ENCODE results near the gene MSANTD4.
"Not testable (repeated sequence)": the region's sequence is repeated elsewhere in the genome, so short reads cannot be mapped to it uniquely, and the experiment has no call there.

Gene MSANTD4

DNA sequence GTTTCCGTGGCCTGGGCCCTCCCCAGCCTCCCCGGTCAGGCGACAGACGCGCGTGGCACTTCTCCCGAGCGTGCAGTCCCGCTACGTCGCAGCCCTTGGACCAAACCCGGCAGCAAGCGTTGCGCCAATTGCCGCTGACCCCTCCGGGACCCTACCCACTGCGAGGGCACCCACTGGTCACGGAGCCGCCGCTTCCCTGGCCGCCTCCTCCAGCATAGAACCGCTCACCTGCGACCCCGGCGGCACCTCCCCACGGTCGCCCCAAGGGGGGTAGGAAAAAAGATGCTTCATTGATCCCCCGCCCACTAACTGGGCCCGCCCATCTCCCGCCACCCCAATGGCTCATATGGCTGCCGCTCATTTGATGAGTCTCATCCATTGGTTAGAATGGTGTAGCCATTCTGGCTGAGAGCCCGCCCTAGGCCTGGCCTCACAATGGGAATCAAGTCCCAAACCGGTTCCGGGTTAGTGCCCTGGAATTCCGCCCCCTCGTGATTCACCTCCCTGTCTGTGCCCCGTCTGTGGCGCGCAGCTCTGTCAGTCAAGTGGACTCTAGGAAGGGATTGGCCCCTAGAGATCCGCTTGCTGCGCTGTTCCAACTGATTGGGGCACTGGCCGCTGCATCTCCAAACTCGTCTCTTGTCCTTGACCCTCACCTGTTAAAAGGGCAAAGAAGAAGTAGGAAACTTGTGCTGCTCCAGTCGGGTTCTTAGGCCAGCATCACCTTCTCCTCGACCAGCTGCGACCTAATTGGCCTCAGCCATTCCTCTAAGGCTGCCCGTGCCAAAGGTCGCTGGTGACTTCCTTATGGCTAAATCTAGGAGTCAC, at the start of gene MSANTD4:
TSS of gene MSANTD4 (minus strand) at position 274 of the 828 bp plus-strand sequence. CDS start 11,323 bp downstream, outside the sequence.
- TF ChIP-seq, protein P1, sequence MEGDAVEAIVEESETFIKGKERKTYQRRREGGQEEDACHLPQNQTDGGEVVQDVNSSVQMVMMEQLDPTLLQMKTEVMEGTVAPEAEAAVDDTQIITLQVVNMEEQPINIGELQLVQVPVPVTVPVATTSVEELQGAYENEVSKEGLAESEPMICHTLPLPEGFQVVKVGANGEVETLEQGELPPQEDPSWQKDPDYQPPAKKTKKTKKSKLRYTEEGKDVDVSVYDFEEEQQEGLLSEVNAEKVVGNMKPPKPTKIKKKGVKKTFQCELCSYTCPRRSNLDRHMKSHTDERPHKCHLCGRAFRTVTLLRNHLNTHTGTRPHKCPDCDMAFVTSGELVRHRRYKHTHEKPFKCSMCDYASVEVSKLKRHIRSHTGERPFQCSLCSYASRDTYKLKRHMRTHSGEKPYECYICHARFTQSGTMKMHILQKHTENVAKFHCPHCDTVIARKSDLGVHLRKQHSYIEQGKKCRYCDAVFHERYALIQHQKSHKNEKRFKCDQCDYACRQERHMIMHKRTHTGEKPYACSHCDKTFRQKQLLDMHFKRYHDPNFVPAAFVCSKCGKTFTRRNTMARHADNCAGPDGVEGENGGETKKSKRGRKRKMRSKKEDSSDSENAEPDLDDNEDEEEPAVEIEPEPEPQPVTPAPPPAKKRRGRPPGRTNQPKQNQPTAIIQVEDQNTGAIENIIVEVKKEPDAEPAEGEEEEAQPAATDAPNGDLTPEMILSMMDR (IDR thresholded peaks at IDR 0.05; ENCODE audit: low read depth, low read length): no peak
- peak within 1 kb of the TSS; percentile 84 to 96 for H3K4me3 ChIP-seq (replicated peaks in 1 of 2; ENCODE audit: low read depth in 2 of 2, low read length in 2 of 2)
- DNase-seq (ENCODE audit: low read depth in 2 of 2): peak; percentile 100

DNA sequence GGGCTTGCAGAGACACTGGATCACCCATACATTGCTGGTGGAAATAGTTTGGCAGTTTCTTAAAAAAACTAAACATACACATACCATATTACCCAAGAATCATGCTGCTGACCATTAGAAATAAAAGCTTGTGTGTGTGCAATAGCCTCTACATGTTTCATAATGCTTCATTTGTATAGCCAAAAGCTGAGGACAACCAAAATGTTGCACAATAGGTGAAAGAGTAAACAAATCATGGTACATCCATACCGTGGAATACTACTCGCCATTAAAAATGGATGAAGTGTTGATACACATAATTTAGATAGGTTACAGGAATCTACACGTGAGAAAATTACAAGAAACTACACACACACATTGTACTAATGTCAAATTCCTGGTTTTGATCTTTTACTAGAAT, 48.6 kb upstream of the MSANTD4 start:
- no peak overlapping the region for H3K4me3 ChIP-seq (replicated peaks in 1 of 2; ENCODE audit: low read depth in 2 of 2, low read length in 2 of 2)
- TF ChIP-seq, protein P1 (IDR thresholded peaks at IDR 0.05; ENCODE audit: low read depth, low read length): no peak

DNA sequence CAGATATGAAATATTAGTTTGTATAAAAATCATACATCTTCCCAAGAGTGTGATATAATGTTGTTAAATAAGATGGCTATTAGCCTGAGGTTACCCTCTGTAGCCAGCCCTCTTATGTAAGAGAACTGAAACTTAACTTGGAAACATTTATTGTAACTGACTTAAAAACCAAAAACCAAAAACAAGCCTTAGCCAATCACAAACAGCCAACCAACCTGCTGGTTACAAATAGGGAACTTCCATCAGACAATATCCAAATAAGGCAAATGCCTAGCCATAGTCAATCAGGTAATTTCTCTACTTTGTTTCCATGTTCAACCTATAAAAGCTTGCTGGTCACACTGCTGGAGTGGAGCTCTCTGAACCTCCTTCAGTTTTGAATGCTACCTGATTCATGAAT, 41.0 kb upstream of the MSANTD4 start:
- TF ChIP-seq, protein P1 (IDR thresholded peaks at IDR 0.05; ENCODE audit: low read depth, low read length): no peak
- DNase-seq (ENCODE audit: low read depth in 2 of 2): no peak
- no peak overlapping the region for H3K4me3 ChIP-seq (replicated peaks in 1 of 2; ENCODE audit: low read depth in 2 of 2, low read length in 2 of 2)

More for the DNA sequence above, 48.6 kb upstream of the MSANTD4 start:
- DNase-seq (ENCODE audit: low read depth in 2 of 2): peak; percentile 4 to 43

DNA sequence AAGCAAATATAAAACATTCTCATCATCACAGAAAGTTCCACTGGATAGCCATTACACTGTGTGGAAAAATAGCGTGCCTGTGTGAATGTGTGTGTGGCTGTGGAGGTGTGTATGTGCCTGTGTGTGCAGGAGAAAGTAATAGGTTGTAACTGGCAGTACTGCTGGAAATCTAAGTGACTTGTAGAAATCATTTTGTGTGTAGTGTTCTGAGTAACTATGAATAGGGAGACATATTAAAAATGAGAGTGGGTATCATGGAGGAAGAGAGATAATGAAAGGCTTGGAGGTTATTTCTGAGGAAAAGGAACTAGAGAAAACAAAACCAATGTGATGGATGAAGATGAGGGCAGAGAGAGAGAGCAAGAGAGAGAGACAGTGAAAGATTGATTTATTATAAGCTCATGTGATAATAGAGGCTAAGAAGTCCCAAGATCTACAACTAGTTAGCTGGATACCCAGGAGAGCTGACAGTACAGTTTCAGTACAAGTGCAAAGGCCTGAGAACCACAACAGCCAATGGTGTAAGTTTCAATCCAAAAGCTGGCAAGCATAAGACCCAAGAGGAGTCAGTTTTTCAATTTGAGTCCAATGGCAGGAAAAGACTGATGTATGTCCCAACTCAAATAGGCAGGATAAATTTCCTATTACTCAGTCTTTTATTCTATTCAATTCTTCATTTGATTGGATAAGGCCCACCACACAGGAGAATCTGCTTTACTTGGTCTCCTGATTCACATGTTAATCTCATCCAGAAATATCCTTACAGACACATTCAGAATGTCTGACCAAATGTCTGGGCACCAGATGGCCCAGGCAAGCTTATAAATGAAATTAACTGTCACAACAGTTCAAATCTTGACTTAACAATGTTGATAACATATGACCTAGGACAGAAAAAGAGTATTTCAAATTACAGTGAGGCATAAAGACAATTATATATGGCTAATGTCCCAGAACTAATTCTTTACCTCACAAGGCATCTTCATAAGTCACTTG, 40.2 kb upstream of the MSANTD4 start:
- H3K4me3 ChIP-seq (replicated peaks in 1 of 2; ENCODE audit: low read depth in 2 of 2, low read length in 2 of 2): no peak overlapping the region
- TF ChIP-seq, protein P1 (IDR thresholded peaks at IDR 0.05; ENCODE audit: low read depth, low read length): no peak
- no peak for DNase-seq (ENCODE audit: low read depth in 2 of 2)

DNA sequence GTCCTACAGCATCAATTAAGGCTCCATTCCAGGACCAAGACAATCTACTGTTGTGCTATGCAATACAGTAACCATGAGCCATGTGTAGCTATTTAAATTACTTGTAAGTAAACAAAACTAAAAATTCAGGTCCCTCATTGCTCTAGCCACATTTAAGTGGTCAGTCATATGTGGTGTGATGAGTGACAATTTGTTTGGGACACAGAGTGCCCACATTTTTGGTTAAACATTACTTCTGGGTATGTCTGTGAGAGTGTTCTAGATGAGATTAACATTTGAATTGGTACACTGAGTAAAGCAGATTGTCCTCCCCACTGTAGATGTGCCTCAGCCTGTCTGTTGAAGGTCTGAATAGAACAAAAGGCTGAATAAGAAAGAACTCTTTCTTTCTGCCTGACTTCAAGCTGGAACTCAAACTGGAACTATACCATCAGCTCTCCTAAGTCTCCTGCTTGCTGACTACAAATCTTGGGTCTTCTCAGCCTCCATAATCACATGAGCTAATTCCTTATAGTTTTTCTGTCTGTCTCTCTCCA, 39.3 kb upstream of the MSANTD4 start:
- TF ChIP-seq, protein P1 (IDR thresholded peaks at IDR 0.05; ENCODE audit: low read depth, low read length): no peak
- H3K4me3 ChIP-seq (replicated peaks in 1 of 2; ENCODE audit: low read depth in 2 of 2, low read length in 2 of 2): no peak overlapping the region
- no peak for DNase-seq (ENCODE audit: low read depth in 2 of 2)

DNA sequence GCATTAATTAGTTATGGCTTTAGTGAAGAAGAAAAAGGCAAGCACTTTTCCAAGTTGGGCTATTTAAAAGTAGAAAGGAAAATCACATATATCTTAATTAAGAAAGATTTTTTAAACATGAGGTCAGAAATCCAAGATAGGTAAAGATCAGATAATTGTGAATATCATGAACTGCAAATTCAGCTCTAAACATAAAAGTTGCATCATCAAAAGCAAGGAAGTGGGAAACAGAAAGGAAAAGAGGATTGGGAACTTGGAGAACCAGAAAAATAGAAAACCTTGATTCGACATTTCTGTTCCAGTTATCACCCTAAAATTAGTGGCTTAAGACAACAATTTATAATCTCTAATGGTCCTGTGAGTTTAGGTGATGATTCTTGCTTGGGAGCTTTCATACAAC, 37.6 kb upstream of the MSANTD4 start:
- DNase-seq (ENCODE audit: low read depth in 2 of 2): no peak
- H3K4me3 ChIP-seq (replicated peaks in 1 of 2; ENCODE audit: low read depth in 2 of 2, low read length in 2 of 2): no peak overlapping the region
- TF ChIP-seq, protein P1 (IDR thresholded peaks at IDR 0.05; ENCODE audit: low read depth, low read length): no peak

DNA sequence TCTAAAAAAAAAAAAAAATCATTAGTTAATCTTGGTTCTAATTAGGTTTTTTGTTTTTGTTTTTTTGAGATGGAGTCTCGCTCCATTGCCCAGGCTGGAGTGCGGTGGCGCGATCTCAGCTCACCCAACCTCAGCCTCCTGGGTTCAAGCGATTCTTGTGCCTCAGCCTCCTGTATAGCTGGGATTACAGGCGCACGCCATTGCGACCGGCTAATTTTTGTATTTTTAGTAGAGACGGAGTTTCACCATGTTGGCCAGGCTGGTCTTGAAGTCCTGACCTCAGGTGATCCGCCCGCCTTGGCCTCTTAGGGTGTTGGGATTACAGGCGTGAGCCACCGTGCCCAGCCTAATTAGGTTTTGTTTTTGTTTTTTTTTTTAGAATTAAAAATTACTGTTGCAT, 36.3 kb upstream of the MSANTD4 start:
- H3K4me3 ChIP-seq (replicated peaks in 1 of 2; ENCODE audit: low read depth in 2 of 2, low read length in 2 of 2); DNase-seq (ENCODE audit: low read depth in 2 of 2): not testable (repeated sequence)
